NCI-H748 treated with DMSO at 0.1 percent for 48 hours (cell line): Measurements from ENCODE around the gene PTGDS.

ENCODE experiments used
- DNase-seq: peaks from one replicate; lab custom pipeline; 2025; lab: John Stamatoyannopoulos, UW

The PTGDS gene

GRCh38 chr9:136945333-136946227 lies 31.7 kb upstream of the PTGDS start:
- DNase-seq = no peak

GRCh38 chr9:136946228-136947027 lies 30.9 kb upstream of the PTGDS start:
- no peak for DNase-seq

GRCh38 chr9:136947028-136947891 lies 30.0 kb upstream of the PTGDS start:
- DNase-seq = no peak

GRCh38 chr9:136947955-136948510 lies 29.3 kb upstream of the PTGDS start:
- DNase-seq = no peak

- peak; percentile 36 for DNase-seq
Measured at GRCh38 chr9:136949239-136949816, 28.0 kb upstream of the PTGDS start.

GRCh38 chr9:136949817-136950655 lies 27.3 kb upstream of the PTGDS start:
- DNase-seq = peak; percentile 76

GRCh38 chr9:136950656-136951276 lies 26.5 kb upstream of the PTGDS start:
- no peak for DNase-seq

- no peak for DNase-seq
Measured at GRCh38 chr9:136951541-136952320, 25.6 kb upstream of the PTGDS start, which contains the start of gene LCN12. Gene LCN12 (plus strand): TSS chr9:136952273. CDS start chr9:136952328, 55 bp downstream.

- DNase-seq = no peak
Measured at GRCh38 chr9:136952321-136952850, 24.9 kb upstream of the PTGDS start.

GRCh38 chr9:136952876-136953770 lies 24.2 kb upstream of the PTGDS start:
- DNase-seq = no peak

GRCh38 chr9:136953771-136954269 lies 23.5 kb upstream of the PTGDS start:
- no peak for DNase-seq

GRCh38 chr9:136954270-136955083 lies 22.8 kb upstream of the PTGDS start:
- no peak for DNase-seq

GRCh38 chr9:136955202-136955942 lies 21.9 kb upstream of the PTGDS start:
- DNase-seq = no peak

GRCh38 chr9:136955943-136956335 lies 21.4 kb upstream of the PTGDS start:
- no peak for DNase-seq

- DNase-seq = no peak
Measured at GRCh38 chr9:136956604-136957003, 20.7 kb upstream of the PTGDS start.

- DNase-seq = no peak
Measured at GRCh38 chr9:136957461-136957860, 19.8 kb upstream of the PTGDS start.
